HepG2 (cell line): Measurements from ENCODE around the gene OBP2A. TPM values are rescaled to one million over a fixed set of nuclear protein-coding genes. Genes with fewer than 3 reads are reported as not detected.

Experiments used
- ATAC-seq: fragments of 200-7000 bp; cut with Tn5 transposase; 3 replicates; pipeline ENCODE4 v1.9.1; 2020; ENCODE audit warnings: mild to moderate bottlenecking, moderate library complexity
- BruUV-seq: library from RNA; stranded (reverse); fragments of 400-500 nt; replicated peaks from 2 replicates; lab custom pipeline; 2021; lab: Mats Ljungman, UMichigan
- CTCF ChIA-PET: fragments of 300-600 bp; formaldehyde crosslinking; extraction: SDS; loops from one replicate; lab custom pipeline; 2021; ENCODE audit warnings: low total read pairs, inconsistent platforms, low intra/inter-chr PET ratio; lab: Yijun Ruan, JAX
- POLR2A ChIA-PET: fragments of 350-600 bp; sonication (Branson Sonifier 250); formaldehyde crosslinking; loops from one replicate; lab custom pipeline; 2020; ENCODE audit warnings: antibody characterized with exemption, inconsistent platforms; lab: Yijun Ruan, JAX
- DNase-seq: peaks from one replicate; pipeline ENCODE4 v3.0.0-alpha.2; 2015; ENCODE audit warnings: low spot score
- FAIRE-seq: peaks from 3 replicates; lab custom pipeline; 2011; peaks lifted over from hg19 to GRCh38; lab: Jason Lieb, UNC
- H2AFZ ChIP-seq: one replicate; pipeline ENCODE4 v1.6.1; 2011; ENCODE audit warnings: low read length, inconsistent platforms
- H3K27ac ChIP-seq: fragments of 300-600 bp; 3 replicates; pipeline ENCODE4 v1.8.0; 2011; ENCODE audit warnings: mixed run types, mild to moderate bottlenecking, mixed read lengths, low read length, inconsistent platforms; ENCODE audit not compliant: insufficient read depth; ENCODE audit errors: extremely low read length
- H3K27me3 ChIP-seq, 2 experiments: fragments of 200-600 bp in 1 of 2; 2 replicates in 1 of 2; 3 replicates in 1 of 2; pipeline versions ENCODE4 v1.6.0 to v1.8.0; 2011; ENCODE audit warnings: low read length in 2 of 2, mild to moderate bottlenecking in 2 of 2, moderate library complexity in 2 of 2, inconsistent platforms in 1 of 2; ENCODE audit not compliant: insufficient read depth in 2 of 2, control insufficient read depth in 1 of 2
- H3K36me3 ChIP-seq, 2 experiments: fragments of 200-600 bp in 1 of 2; replicated peaks in 1 of 2; 2 replicates in 1 of 2; 3 replicates in 1 of 2; pipeline versions ENCODE4 v1.5.1 to v1.8.0; 2011; ENCODE audit warnings: low read length in 2 of 2, inconsistent platforms in 1 of 2; ENCODE audit not compliant: insufficient read depth in 2 of 2, control insufficient read depth in 1 of 2
- H3K4me1 ChIP-seq: 2 replicates; pipeline ENCODE4 v1.5.1; 2012; ENCODE audit warnings: low read length, inconsistent platforms; ENCODE audit not compliant: insufficient read depth
- H3K4me2 ChIP-seq: 2 replicates; pipeline ENCODE4 v1.6.0; 2011; ENCODE audit warnings: low read depth, low read length, inconsistent platforms
- H3K4me3 ChIP-seq, 3 experiments: fragments of 200-600 bp in 1 of 3; sonication (generic), shearing (Covaris generic) in 1 of 3; replicated peaks in 1 of 3; 2 replicates each; pipeline ENCODE4 v1.5.1; 2011 to 2016; ENCODE audit warnings: low read length in 3 of 3, inconsistent platforms in 2 of 3, low read depth in 2 of 3, mild to moderate bottlenecking in 2 of 3, control low read depth in 1 of 3, mixed read lengths in 1 of 3; ENCODE audit not compliant: insufficient read depth in 1 of 3
- H3K79me2 ChIP-seq: one replicate; pipeline ENCODE4 v1.6.1; 2011; ENCODE audit warnings: low read length, inconsistent platforms; ENCODE audit not compliant: insufficient read depth
- H3K9ac ChIP-seq: 2 replicates; pipeline ENCODE4 v1.6.0; 2011; ENCODE audit warnings: mild to moderate bottlenecking, low read depth, low read length, inconsistent platforms; ENCODE audit not compliant: insufficient read depth
- H3K9me3 ChIP-seq: 2 replicates; pipeline ENCODE4 v1.5.1; 2012; ENCODE audit warnings: mild to moderate bottlenecking, low read length
- H4K20me1 ChIP-seq: 2 replicates; pipeline ENCODE4 v1.6.0; 2011; ENCODE audit warnings: inconsistent platforms, mild to moderate bottlenecking, low read length, moderate library complexity; ENCODE audit not compliant: insufficient read depth
- CCDC6 ChIP-seq: sonication (generic); formaldehyde crosslinking; IDR thresholded peaks from 2 replicates; pipeline ENCODE4 v1.8.1; 2022; ENCODE audit warnings: mild to moderate bottlenecking, missing genetic modification reagents, moderate library complexity
- GATA4 ChIP-seq: sonication (generic); IDR thresholded peaks from 2 replicates; pipeline ENCODE4 v1.6.1; 2016; ENCODE audit warnings: antibody characterized with exemption, low read depth, borderline replicate concordance
- MTA1 ChIP-seq: sonication (generic); formaldehyde crosslinking; IDR thresholded peaks from 2 replicates; pipeline ENCODE4 v1.4.0; 2020; ENCODE audit warnings: missing genetic modification reagents, mild to moderate bottlenecking, borderline replicate concordance
- NFE2L2 ChIP-seq: fragments of 150-350 bp; IDR thresholded peaks from 2 replicates; pipeline ENCODE4 v1.6.1; 2014; ENCODE audit warnings: low read length
- PITX1 ChIP-seq: sonication (generic); formaldehyde crosslinking; IDR thresholded peaks from 2 replicates; pipeline ENCODE4 v1.5.1; 2020; ENCODE audit warnings: mild to moderate bottlenecking, missing genetic modification reagents
- SATB2 ChIP-seq: sonication (generic); formaldehyde crosslinking; IDR thresholded peaks from 2 replicates; pipeline ENCODE4 v1.5.0; 2020; ENCODE audit warnings: missing genetic modification reagents
- ZFP36L2 ChIP-seq: sonication (generic); formaldehyde crosslinking; IDR thresholded peaks from 2 replicates; pipeline ENCODE4 v1.4.0; 2020; ENCODE audit warnings: missing genetic modification reagents
- ZNF451 ChIP-seq: sonication (generic); formaldehyde crosslinking; IDR thresholded peaks from 2 replicates; pipeline ENCODE4 v1.5.0; 2020; ENCODE audit warnings: mild to moderate bottlenecking, missing genetic modification reagents
- WGBS: methylation state at CpG from one replicate; pipeline ENCODE4 v1.1.6; 2017; ENCODE audit warnings: low lambda C conversion rate; 5-methylcytosine and 5-hydroxymethylcytosine counted together
- in situ Hi-C: cut with HindIII; loops from 2 replicates; pipeline ENCODE4 v1.10.0; 2017; ENCODE audit warnings: low pct_unique_long_range_greater_than_20kb; ENCODE audit not compliant: extremely low pct_ligation_motif_present
- intact Hi-C: fragments of 100-400 bp; cut with micrococcal nuclease; formaldehyde crosslinking; loops from one replicate; pipeline ENCODE4 v1.10.0; 2022; ENCODE audit not compliant: unreplicated experiment
- polyA plus RNA-seq, 8 experiments: library from polyadenylated mRNA; depleted of rRNA in 3 of 8; stranded (reverse) in 7 of 8; unstranded in 1 of 8; fragments of >200 nt; fragmentation: Illumina TruSeq in 4 of 8; extraction: Trizol in 4 of 8; gene quantifications; 2 replicates each; pipeline versions ENCODE4 v1.2.1 to v1.2.3, GENCODE V29; 2011 to 2016; ENCODE audit warnings: low read depth in 4 of 8, missing spikeins in 1 of 8, mixed read lengths in 1 of 8; ENCODE audit not compliant: insufficient read depth in 1 of 8
- total RNA-seq, 5 experiments: library from RNA; depleted of rRNA; stranded (reverse); fragments of >200 nt; fragmentation: Illumina TruSeq; extraction: Trizol; gene quantifications; 2 replicates each; pipeline ENCODE4 v1.2.3, GENCODE V29; 2016; ENCODE audit warnings: low read depth in 1 of 5
- TF ChIP-seq, protein P1 (sequence below): sonication (generic); formaldehyde crosslinking; IDR thresholded peaks from 2 replicates; pipeline ENCODE4 v1.4.0; 2020; ENCODE audit warnings: missing genetic modification reagents
- TF ChIP-seq, protein P2 (sequence below): sonication (generic); formaldehyde crosslinking; IDR thresholded peaks from 2 replicates; pipeline ENCODE4 v1.5.1; 2020; ENCODE audit warnings: mild to moderate bottlenecking, missing genetic modification reagents, borderline replicate concordance

OBP2A gene
- total and polyA plus RNA-seq, 2 of the 13 experiments (the other 11 are each of a cell fraction or from before 2014, with no cell fraction given) = 0.32 TPM; not detected in 1

DNA sequence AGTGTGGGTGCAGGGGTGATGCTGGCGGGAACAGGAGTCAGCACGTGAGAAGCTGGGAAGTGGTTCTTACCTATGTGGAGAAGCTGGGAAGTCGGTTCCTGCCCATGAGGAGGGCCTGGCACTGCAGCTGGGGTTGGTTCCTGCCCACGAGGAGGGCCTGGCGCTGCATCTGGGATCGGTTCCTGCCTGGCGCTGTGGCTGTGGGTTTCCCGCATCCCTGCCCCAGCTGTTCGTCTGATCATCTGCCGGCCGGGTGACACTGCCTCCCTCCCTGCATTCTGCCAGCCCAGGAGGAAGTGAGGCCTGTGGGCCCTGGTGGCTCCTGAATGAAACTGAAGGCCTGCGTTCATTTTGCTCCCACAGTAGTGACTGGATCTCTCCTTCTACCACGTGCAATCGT lies 5.1 kb downstream of the OBP2A start:
- TF ChIP-seq SATB2 (CRISPR knock-in tag) (no peak), NFE2L2 (no peak), PITX1 (CRISPR knock-in tag) (no peak), ZNF451 (no peak), GATA4 (no peak), CCDC6 (CRISPR knock-in tag) (no peak), MTA1 (CRISPR knock-in tag) (no peak), ZFP36L2 (CRISPR knock-in tag) (no peak)
- TF ChIP-seq, protein P1, sequence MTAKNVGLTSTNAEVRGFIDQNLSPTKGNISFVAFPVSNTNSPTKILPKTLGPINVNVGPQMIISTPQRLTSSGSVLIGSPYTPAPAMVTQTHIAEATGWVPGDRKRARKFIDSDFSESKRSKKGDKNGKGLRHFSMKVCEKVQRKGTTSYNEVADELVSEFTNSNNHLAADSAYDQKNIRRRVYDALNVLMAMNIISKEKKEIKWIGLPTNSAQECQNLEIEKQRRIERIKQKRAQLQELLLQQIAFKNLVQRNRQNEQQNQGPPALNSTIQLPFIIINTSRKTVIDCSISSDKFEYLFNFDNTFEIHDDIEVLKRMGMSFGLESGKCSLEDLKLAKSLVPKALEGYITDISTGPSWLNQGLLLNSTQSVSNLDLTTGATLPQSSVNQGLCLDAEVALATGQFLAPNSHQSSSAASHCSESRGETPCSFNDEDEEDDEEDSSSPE (CRISPR knock-in tag) = no peak
- TF ChIP-seq, protein P2, sequence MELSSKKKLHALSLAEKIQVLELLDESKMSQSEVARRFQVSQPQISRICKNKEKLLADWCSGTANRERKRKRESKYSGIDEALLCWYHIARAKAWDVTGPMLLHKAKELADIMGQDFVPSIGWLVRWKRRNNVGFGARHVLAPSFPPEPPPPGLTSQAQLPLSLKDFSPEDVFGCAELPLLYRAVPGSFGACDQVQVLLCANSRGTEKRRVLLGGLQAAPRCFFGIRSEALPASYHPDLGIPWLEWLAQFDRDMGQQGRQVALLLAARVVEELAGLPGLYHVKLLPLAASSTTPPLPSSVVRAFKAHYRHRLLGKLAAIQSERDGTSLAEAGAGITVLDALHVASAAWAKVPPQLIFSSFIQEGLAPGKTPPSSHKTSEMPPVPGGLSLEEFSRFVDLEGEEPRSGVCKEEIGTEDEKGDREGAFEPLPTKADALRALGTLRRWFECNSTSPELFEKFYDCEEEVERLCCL (CRISPR knock-in tag) = no peak
- CTCF ChIA-PET = no interaction called here
- H3K4me1 ChIP-seq = peaks cover 19% of the 10 kb centered on the region
- H3K79me2 ChIP-seq = no peaks in the 10 kb centered on the region
- H3K27ac ChIP-seq = no peak overlapping the region
- intact Hi-C loops (no loop called here), in situ Hi-C loops (no loop called here)
- DNase-seq = no peak
- no peaks in the 10 kb centered on the region for H3K9me3 ChIP-seq
- no peak for FAIRE-seq
- POLR2A ChIA-PET = no interaction called here
- whole genome bisulfite sequencing = 40% methylated on average over 2 of the region's 14 CpGs
- no peaks in the 10 kb centered on the region for H3K36me3 ChIP-seq
- H3K4me3 ChIP-seq = no peak overlapping the region
- peaks cover 13 to 56% of the 10 kb centered on the region in 2 experiments; a peak in 4 of 5 replicates for H3K27me3 ChIP-seq
- H3K4me2 ChIP-seq = no peak overlapping the region
- H4K20me1 ChIP-seq = no peaks in the 10 kb centered on the region
- no TSS peak for BruUV-seq
- ATAC-seq = no peak
- H3K9ac ChIP-seq = no peak overlapping the region
- H2AFZ ChIP-seq = no peak overlapping the region
